Activated T-helper 2 cell treated with anti-CD3 and anti-CD28 coated beads, Interferon-gamma antibody, Interleukin-2, Interleukin-4, amounts not matched to agents 10 μg/mL and 5 μg/mL and 100 μg/mL, durations not matched to agents 14 hours and 24 hours and 36 hours (primary cell): ENCODE measurements around the gene TMPRSS13. TPM values are rescaled to one million over a fixed set of nuclear protein-coding genes. Genes with fewer than 3 reads are reported as not detected.
"Not testable (repeated sequence)": the region's sequence is repeated elsewhere in the genome, so short reads cannot be mapped to it uniquely, and the experiment has no call there.

Experiments
- DNase-seq: peaks from one replicate; pipeline ENCODE4 v3.0.0; 2021; ENCODE audit warnings: low spot score
- H3K27ac Mint-ChIP-seq: one replicate; pipeline ENCODE4 v1.8.0; 2021; ENCODE audit warnings: mixed read lengths
- H3K27me3 Mint-ChIP-seq: one replicate; pipeline ENCODE4 v1.8.0; 2021; ENCODE audit warnings: low read depth, mixed read lengths
- H3K36me3 Mint-ChIP-seq: one replicate; pipeline ENCODE4 v1.8.0; 2021; ENCODE audit warnings: low read depth, mixed read lengths
- H3K4me1 Mint-ChIP-seq: one replicate; pipeline ENCODE4 v1.8.0; 2021; ENCODE audit warnings: low read depth, mixed read lengths
- H3K4me3 Mint-ChIP-seq: one replicate; pipeline ENCODE4 v1.8.0; 2021; ENCODE audit warnings: low read depth, mild to moderate bottlenecking, moderate library complexity, mixed read lengths
- H3K9me3 Mint-ChIP-seq: one replicate; pipeline ENCODE4 v1.8.0; 2021; ENCODE audit warnings: mixed read lengths
- intact Hi-C: fragments of 100-400 bp; cut with micrococcal nuclease; formaldehyde crosslinking; loops from one replicate; pipeline ENCODE4 v1.15.1; 2023
- total RNA-seq: library from RNA; stranded (reverse); gene quantifications from 2 replicates; pipeline ENCODE4 v1.2.3, GENCODE V29; 2022

TMPRSS13 gene
- 2.7 and 5.3 TPM in 2 replicates for total RNA-seq

DNA sequence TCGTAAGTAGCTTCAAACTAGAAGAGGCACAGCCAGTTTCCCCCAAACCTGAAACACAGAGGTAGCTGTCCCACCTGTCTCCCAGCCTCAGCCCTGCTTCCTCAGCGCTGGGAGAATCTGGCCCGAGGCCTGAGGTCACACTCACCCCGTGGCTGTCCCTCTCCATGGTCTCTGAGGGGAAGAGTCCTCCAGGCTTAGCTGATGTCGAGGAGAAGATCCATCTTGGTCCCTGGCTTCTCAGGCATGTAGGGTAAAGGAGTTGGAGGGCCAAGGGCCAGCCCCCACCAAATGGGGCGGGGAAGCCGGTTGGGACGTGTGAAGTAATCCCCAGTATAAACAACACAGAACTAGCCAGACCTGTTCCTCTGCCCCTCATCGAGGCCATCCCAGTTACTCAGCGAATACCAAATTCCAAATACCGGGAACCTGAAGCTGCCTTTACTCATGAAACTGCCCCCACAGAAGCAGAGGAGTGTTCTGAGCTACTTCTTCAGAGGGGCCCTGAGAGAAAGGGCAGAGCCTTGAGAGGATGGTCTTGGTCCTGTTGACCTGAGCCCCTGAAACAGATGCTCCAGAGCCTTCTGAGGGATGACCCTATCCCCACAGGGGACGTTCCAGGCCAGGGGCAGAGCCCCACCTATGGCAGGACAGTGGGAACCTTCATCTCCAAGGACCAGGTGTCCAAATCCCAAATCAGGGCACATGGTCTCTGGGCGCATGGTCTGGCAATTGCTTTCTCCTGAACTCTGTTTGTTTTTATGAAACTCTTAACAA lies at the start of gene TMPRSS13:
Gene TMPRSS13, minus strand, starts transcription at position 261 of the 774 bp plus-strand sequence. Its CDS starts 95 bp downstream, at position 166.
- Mint-ChIP-seq H3K4me3 (no peak within 1 kb of the TSS), H3K27me3 (no peaks in the 10 kb centered on the region), H3K4me1 (peaks cover 49% of the 10 kb centered on the region), H3K27ac (peak within 1 kb of the TSS; percentile 90), H3K36me3 (no peaks in the 10 kb centered on the region), H3K9me3 (no peaks in the 10 kb centered on the region)
- no peak for DNase-seq
- intact Hi-C loops = no loop called here

GRCh38 chr11:117978991-117979390 lies 49.8 kb upstream of the TMPRSS13 start:
- H3K9me3 Mint-ChIP-seq = peaks cover 3% of the 10 kb centered on the region
- peak overlapping the region; percentile 88 for H3K27ac Mint-ChIP-seq
- H3K36me3 Mint-ChIP-seq = peaks cover 64% of the 10 kb centered on the region
- no peak overlapping the region for H3K4me3 Mint-ChIP-seq
- intact Hi-C loops = no loop called here
- DNase-seq = no peak
- H3K4me1 Mint-ChIP-seq = peaks cover 76% of the 10 kb centered on the region
- no peaks in the 10 kb centered on the region for H3K27me3 Mint-ChIP-seq

- intact Hi-C loops, H3K4me3 Mint-ChIP-seq, H3K27me3 Mint-ChIP-seq, DNase-seq, H3K9me3 Mint-ChIP-seq: not testable (repeated sequence)
- H3K27ac Mint-ChIP-seq = peak overlapping the region; percentile 71
- H3K4me1 Mint-ChIP-seq = peaks cover 74% of the 10 kb centered on the region
- H3K36me3 Mint-ChIP-seq = peaks cover 59% of the 10 kb centered on the region
These were observed 49.2 kb upstream of the TMPRSS13 start for GRCh38 chr11:117978291-117978910.

GRCh38 chr11:117977612-117978264 lies 48.5 kb upstream of the TMPRSS13 start:
- H3K27ac Mint-ChIP-seq = peak overlapping the region; percentile 71
- DNase-seq, H3K27me3 Mint-ChIP-seq, H3K9me3 Mint-ChIP-seq, intact Hi-C loops: not testable (repeated sequence)
- peak overlapping the region; percentile 45 for H3K4me3 Mint-ChIP-seq
- H3K4me1 Mint-ChIP-seq = peaks cover 74% of the 10 kb centered on the region
- peaks cover 53% of the 10 kb centered on the region for H3K36me3 Mint-ChIP-seq

GRCh38 chr11:117977029-117977428 lies 47.8 kb upstream of the TMPRSS13 start:
- Mint-ChIP-seq H3K27ac (peak overlapping the region; percentile 54), H3K4me1 (peaks cover 79% of the 10 kb centered on the region)
- intact Hi-C loops = no loop called here

GRCh38 chr11:117976445-117976844 lies 47.2 kb upstream of the TMPRSS13 start:
- Mint-ChIP-seq H3K4me3 (no peak overlapping the region), H3K27ac (peak overlapping the region; percentile 19), H3K36me3 (peaks cover 51% of the 10 kb centered on the region), H3K4me1 (peaks cover 76% of the 10 kb centered on the region), H3K9me3 (peaks cover 3% of the 10 kb centered on the region), H3K27me3 (no peaks in the 10 kb centered on the region)
- intact Hi-C loops = no loop called here
- DNase-seq = no peak

More at GRCh38 chr11:117977029-117977428, 47.8 kb upstream of the TMPRSS13 start:
- no peaks in the 10 kb centered on the region for H3K27me3 Mint-ChIP-seq
- H3K9me3 Mint-ChIP-seq = peaks cover 3% of the 10 kb centered on the region
- peaks cover 51% of the 10 kb centered on the region for H3K36me3 Mint-ChIP-seq
- no peak for DNase-seq
- peak overlapping the region; percentile 18 for H3K4me3 Mint-ChIP-seq

- no peak overlapping the region for H3K4me3 Mint-ChIP-seq
- intact Hi-C loops = no loop called here
- no peak for DNase-seq
- no peaks in the 10 kb centered on the region for H3K27me3 Mint-ChIP-seq
- peaks cover 80% of the 10 kb centered on the region for H3K4me1 Mint-ChIP-seq
- peaks cover 3% of the 10 kb centered on the region for H3K9me3 Mint-ChIP-seq
- peak overlapping the region; percentile 13 for H3K27ac Mint-ChIP-seq
- peaks cover 38% of the 10 kb centered on the region for H3K36me3 Mint-ChIP-seq
These were observed 44.3 kb upstream of the TMPRSS13 start for GRCh38 chr11:117973503-117973860.

DNA sequence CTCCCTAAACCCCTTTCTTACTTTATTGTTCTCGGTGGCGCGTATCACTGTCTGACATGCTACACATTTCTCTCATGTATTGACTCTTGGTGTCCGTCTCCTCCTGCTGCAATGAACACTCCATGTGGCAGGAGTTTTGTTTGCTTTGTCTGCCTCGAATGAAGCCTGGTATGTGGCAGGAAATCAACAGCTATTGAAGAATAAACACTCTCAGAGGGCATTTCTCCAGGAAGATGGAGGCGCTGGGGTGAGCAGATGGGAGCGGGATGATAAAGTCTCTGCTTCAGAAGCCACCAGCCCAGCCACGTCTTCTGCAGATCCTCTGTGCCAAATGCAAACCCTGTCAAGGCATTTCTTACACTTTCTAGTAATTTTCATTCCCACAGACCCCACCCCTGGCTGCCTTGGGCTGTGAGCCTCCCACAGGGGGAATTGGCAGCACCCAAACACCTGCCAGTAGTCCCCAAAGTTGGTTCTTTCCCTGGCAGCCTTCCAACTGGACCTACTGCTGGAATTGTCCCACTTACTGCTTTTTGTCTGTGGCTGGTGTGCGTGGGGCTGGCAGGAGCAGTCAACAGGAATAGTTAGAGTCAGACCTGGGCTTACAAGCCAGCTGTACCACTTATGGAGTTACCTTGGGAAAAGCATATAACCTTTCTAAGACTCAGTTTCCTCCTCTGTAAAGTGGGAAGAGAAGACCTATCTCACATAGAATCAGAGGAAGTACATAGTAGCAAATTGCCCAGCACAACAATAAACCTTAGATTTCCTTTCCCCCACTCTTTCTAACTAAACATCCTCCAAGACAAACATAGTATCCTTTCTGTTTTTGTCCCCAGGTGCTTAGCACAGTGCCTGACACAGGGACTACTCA lies 43.7 kb upstream of the TMPRSS13 start:
- intact Hi-C loops = no loop called here
- Mint-ChIP-seq H3K4me1 (peaks cover 79% of the 10 kb centered on the region), H3K27ac (peak overlapping the region; percentile 19), H3K36me3 (peaks cover 37% of the 10 kb centered on the region), H3K27me3 (no peaks in the 10 kb centered on the region), H3K4me3 (no peak overlapping the region), H3K9me3 (peaks cover 3% of the 10 kb centered on the region)
- no peak for DNase-seq

DNA sequence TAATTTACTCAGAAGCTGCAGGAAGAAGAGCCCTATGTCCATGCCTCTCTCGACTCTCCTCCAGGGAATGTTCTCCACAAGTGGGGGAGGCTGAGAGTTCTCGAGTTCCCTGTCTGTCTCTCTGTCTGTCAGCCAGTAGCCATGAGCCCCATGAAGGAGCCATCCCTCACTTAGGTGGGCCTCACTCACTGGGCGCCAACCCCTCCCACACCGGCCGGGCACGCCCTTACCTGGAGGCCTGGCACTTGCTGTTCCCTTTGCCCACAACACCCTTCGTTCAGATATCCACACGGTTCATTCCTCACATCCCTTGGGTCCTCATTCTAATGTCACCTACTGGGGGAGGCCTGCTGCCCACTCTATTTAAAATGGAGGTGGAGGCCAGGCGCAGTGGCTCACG lies 42.8 kb upstream of the TMPRSS13 start:
- intact Hi-C loops = no loop called here
- peaks cover 72% of the 10 kb centered on the region for H3K4me1 Mint-ChIP-seq
- H3K36me3 Mint-ChIP-seq = peaks cover 31% of the 10 kb centered on the region
- H3K9me3 Mint-ChIP-seq = no peaks in the 10 kb centered on the region
- DNase-seq = no peak
- H3K27me3 Mint-ChIP-seq = no peaks in the 10 kb centered on the region
- H3K4me3 Mint-ChIP-seq = no peak overlapping the region
- no peak overlapping the region for H3K27ac Mint-ChIP-seq

GRCh38 chr11:117970400-117971024 lies 41.3 kb upstream of the TMPRSS13 start:
- Mint-ChIP-seq H3K27ac (peak overlapping the region; percentile 54), H3K27me3 (no peaks in the 10 kb centered on the region), H3K4me1 (peaks cover 63% of the 10 kb centered on the region), H3K4me3 (peak overlapping the region; percentile 34), H3K36me3 (peaks cover 18% of the 10 kb centered on the region), H3K9me3 (no peaks in the 10 kb centered on the region)
- intact Hi-C loops = loop anchor here (1.0 kb wide), 2 partner anchors 16 to 17 kb away; partner anchors contain the start of gene IL10RA
- DNase-seq = no peak

DNA sequence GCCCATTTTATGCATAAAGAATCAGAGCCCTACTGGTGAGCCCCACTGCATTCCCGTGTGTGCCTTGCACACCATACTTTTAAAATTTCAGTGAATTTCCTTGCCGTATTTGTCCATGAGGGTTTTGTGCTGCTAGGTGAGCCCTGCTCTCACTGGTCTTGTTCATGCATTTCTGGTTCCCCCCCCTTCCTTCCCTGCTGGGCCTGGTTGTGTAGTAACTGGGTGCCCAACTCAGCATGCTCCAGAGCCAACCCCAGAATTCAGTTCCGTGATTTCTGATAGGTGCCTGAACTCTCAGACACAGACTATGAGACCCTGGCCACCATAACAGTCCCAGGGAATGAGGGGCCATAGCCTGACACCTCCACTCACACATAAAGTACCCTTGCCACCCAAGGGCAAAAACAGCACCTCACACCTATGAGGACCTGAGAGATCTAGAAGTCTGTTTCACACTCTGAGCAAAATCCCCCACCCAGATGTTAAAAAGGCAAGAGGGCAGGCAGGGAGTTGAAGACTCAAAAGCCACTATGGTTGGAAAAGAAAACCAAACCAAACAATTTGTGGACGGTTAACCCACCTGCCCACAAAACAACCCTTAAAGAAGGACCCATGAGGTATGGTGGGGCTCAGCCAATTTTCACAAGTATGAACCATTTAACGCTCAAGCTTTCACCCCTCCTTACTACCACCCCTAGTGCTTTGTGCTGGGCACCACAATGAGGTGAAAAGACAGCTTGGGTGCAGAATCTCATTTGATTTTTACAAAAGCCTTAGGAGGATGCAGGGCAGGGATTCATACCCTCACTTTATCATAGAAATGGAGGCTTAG lies 40.2 kb upstream of the TMPRSS13 start:
- H3K27me3 Mint-ChIP-seq = no peaks in the 10 kb centered on the region
- H3K36me3 Mint-ChIP-seq = peaks cover 10% of the 10 kb centered on the region
- no peak overlapping the region for H3K4me3 Mint-ChIP-seq
- no peak overlapping the region for H3K27ac Mint-ChIP-seq
- H3K9me3 Mint-ChIP-seq = no peaks in the 10 kb centered on the region
- intact Hi-C loops = no loop called here
- DNase-seq = no peak
- H3K4me1 Mint-ChIP-seq = peaks cover 55% of the 10 kb centered on the region
